HG03520 (cell line): Measurements from ENCODE around the gene ZSCAN32.

ENCODE experiments used
- ATAC-seq: cut with Tn5 transposase; IDR thresholded peaks from one replicate; pipeline ENCODE4 v1.9.1; 2021; ENCODE audit warnings: mild to moderate bottlenecking, moderate library complexity; ENCODE audit not compliant: unreplicated experiment

Gene ZSCAN32

GRCh38 chr16:3358871-3359270 lies 41.9 kb downstream of the ZSCAN32 start:
- ATAC-seq, result no peak

GRCh38 chr16:3356118-3356517 lies 44.7 kb downstream of the ZSCAN32 start:
- ATAC-seq, result no peak

GRCh38 chr16:3355589-3355988 lies 45.2 kb downstream of the ZSCAN32 start, which contains the start of gene OR2C1:
Gene OR2C1 (plus strand): TSS chr16:3355889. CDS start chr16:3355941, 52 bp downstream.
- no peak for ATAC-seq

GRCh38 chr16:3349175-3349574 lies 51.6 kb downstream of the ZSCAN32 start:
- no peak for ATAC-seq

GRCh38 chr16:3348547-3349167 lies 52.1 kb downstream of the ZSCAN32 start:
- no peak for ATAC-seq

- ATAC-seq, result no peak
These were observed 53.2 kb downstream of the ZSCAN32 start for GRCh38 chr16:3347586-3347985.

- no peak for ATAC-seq
These were observed 54.8 kb downstream of the ZSCAN32 start for GRCh38 chr16:3346041-3346440.
